ENCODE data around the gene OR5D18.
"Not testable (repeated sequence)": the region's sequence is repeated elsewhere in the genome, so short reads cannot be mapped to it uniquely, and the experiment has no call there.

The OR5D18 gene

GRCh38 chr11:55819330-55819729 lies at the start of gene OR5D18:
TSS of gene OR5D18 (plus strand) at chr11:55819630. CDS start at chr11:55819630, 0 bp downstream.
- no peak for DNase-seq (ENCODE audit: low read depth)

DNA sequence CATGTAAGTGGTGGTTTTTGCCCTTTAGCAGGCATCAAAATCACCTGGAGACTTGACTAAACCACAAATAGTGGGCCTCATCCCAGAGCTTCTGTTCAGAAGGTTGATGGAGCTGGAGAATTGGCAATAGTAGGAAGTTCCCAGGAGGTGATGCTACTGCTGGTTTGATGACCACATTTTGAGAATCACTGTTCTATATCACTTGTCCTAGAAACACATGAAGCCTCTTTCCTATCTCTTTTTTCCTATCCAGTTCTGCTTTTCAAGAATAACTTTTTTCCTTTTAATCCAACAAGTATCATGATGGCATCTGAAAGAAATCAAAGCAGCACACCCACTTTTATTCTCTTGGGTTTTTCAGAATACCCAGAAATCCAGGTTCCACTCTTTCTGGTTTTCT lies 46.3 kb upstream of the OR5D18 start, which contains the start of gene OR5D13:
Gene OR5D13, plus strand, starts transcription at position 301 of the 400 bp plus-strand sequence. Its CDS starts 0 bp downstream, at position 301.
- no peak for DNase-seq (ENCODE audit: low read depth)

DNA sequence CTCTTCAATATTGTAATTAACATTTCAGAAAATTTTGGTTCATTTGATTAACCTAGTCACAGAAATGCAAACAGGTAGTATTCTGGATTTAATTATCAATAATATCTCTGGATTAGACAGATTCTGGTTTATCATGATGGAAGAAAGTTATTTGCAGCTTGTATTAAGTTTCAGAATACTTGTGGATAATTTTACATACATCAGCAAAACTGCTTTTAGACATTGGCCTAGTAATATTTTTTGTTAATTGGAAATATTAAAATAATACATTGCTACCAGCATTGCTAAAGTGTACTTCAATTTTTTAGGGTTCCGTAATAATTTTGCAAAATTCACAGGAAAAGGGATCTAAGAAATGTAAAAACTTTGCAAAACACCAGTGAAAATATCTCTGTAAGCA lies 27.8 kb upstream of the OR5D18 start:
- no peak for DNase-seq (ENCODE audit: low read depth)

GRCh38 chr11:55793321-55793720 lies 26.1 kb upstream of the OR5D18 start:
- no peak for DNase-seq (ENCODE audit: low read depth)

GRCh38 chr11:55795256-55795655 lies 24.2 kb upstream of the OR5D18 start, which contains the start of gene OR5D14:
TSS of gene OR5D14 (plus strand) at chr11:55795556. CDS start at chr11:55795556, 0 bp downstream.
- DNase-seq (ENCODE audit: low read depth) = no peak

- DNase-seq (ENCODE audit: low read depth) = no peak
These were observed 13.2 kb upstream of the OR5D18 start for GRCh38 chr11:55806248-55806647.

DNA sequence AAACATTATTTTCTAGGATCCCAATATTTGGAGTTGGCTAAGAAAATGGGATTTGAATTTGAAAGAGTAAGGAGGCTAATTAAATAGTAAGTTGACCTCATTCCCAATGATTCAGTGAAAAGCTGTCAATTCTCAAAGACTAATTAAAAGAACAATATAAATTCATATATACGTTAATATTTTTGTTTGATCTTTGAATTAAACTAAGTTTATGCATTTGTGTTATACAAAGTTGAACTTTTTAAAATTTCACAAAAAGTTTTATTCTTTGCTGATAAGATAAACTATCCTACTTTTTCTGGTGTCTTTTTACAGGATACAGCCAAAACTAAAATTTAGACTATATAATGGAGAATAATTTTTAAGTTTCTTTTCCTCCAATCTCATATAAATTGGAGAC lies 8.4 kb upstream of the OR5D18 start, which contains the start of gene OR5L1:
Gene OR5L1, plus strand, starts transcription at position 301 of the 400 bp plus-strand sequence. CDS start 100 bp downstream, outside the sequence.
- DNase-seq (ENCODE audit: low read depth) = no peak

GRCh38 chr11:55826919-55827318 lies 7.5 kb downstream of the OR5D18 start, which contains the start of gene OR5L2:
TSS of gene OR5L2 (plus strand) at chr11:55827219. CDS start at chr11:55827219, 0 bp downstream.
- DNase-seq (ENCODE audit: low read depth) = no peak

DNA sequence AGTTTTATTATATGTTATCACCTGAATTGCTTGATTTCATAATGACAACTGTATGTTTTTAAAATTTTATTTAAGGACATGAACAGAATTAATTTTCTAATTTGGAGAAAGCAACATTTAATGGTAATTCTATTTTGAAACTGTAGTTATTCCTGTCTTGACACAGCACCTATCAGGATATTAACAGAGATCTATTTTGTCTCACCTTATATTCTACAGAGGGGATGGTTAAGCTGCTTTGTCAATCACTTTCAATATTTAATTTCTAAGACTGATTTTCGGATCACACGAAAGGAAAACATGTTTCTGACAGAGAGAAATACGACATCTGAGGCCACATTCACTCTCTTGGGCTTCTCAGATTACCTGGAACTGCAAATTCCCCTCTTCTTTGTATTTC lies 19.0 kb downstream of the OR5D18 start, which contains the start of gene OR5D16:
Gene OR5D16, plus strand, starts transcription at position 301 of the 400 bp plus-strand sequence. Its CDS starts 0 bp downstream, at position 301.
- DNase-seq (ENCODE audit: low read depth) = no peak

GRCh38 chr11:55847453-55847852 lies 28.0 kb downstream of the OR5D18 start:
- DNase-seq (ENCODE audit: low read depth) = no peak

DNA sequence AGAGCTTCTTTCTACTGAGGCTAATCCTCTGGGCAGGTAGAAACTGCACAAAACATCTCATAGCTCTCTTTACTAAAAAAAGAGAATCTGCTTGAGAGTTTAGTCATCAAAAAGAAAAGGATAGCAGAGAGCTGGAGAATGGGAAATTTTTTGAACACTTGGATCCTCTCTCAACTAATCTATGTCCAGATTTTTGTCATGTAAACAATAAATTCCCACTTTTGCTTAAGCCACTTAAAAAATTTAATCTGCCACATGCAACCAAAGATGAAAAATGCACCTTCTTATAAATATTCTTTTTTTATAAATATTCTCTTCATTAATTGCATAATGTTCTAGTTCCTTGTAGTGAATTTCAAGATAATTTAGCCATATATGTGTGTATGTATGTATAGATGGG lies 29.6 kb downstream of the OR5D18 start:
- DNase-seq (ENCODE audit: low read depth) = no peak

GRCh38 chr11:55852141-55852540 lies 32.7 kb downstream of the OR5D18 start:
- no peak for DNase-seq (ENCODE audit: low read depth)

GRCh38 chr11:55854704-55855103 lies 35.3 kb downstream of the OR5D18 start:
- DNase-seq (ENCODE audit: low read depth) = no peak

- not testable (repeated sequence) for DNase-seq (ENCODE audit: low read depth)
These were observed 47.9 kb downstream of the OR5D18 start for GRCh38 chr11:55867354-55867753.

Data from stimulated activated CD8-positive, alpha-beta memory T cell treated with anti-CD3 and anti-CD28 coated beads, Interleukin-4, amount 100 ng/mL, for 24 hours (primary cell).